Liver (tissue), 9 donors: ENCODE data around the gene LPO. TPM values are rescaled to one million over a fixed set of nuclear protein-coding genes. Genes with fewer than 3 reads are reported as not detected.

ENCODE experiments used
- DNase-seq: peaks from one replicate; pipeline ENCODE4 v3.0.0-alpha.2; 2017; ENCODE audit warnings: low spot score
- H3K27ac ChIP-seq, 2 donors: one replicate each; pipeline ENCODE4 v1.7.0; 2013; ENCODE audit warnings: inconsistent platforms in 2 of 2, low read length in 2 of 2, control low read depth in 1 of 2, low read depth in 1 of 2, mild to moderate bottlenecking in 1 of 2
- H3K27me3 ChIP-seq, 4 donors: one replicate each; pipeline versions ENCODE4 v1.6.1 to v1.7.0; 2013; ENCODE audit warnings: low read length in 3 of 4, inconsistent platforms in 1 of 4, mild to moderate bottlenecking in 1 of 4, moderate library complexity in 1 of 4; ENCODE audit not compliant: control insufficient read depth in 4 of 4, insufficient read depth in 4 of 4
- H3K36me3 ChIP-seq, 4 donors: one replicate each; pipeline versions ENCODE4 v1.6.1 to v1.7.0; 2013; ENCODE audit warnings: low read length in 3 of 4, mild to moderate bottlenecking in 3 of 4, low read depth in 1 of 4, moderate library complexity in 1 of 4; ENCODE audit not compliant: control insufficient read depth in 4 of 4, insufficient read depth in 3 of 4
- H3K4me1 ChIP-seq, 4 donors: one replicate each; pipeline versions ENCODE4 v1.6.1 to v1.7.0; 2013; ENCODE audit warnings: low read length in 3 of 4, mild to moderate bottlenecking in 3 of 4, moderate library complexity in 1 of 4; ENCODE audit not compliant: control insufficient read depth in 4 of 4, insufficient read depth in 4 of 4
- H3K4me3 ChIP-seq, 3 donors: one replicate each; pipeline versions ENCODE4 v1.6.1 to v1.7.0; 2013; ENCODE audit warnings: low read length in 3 of 3, control low read depth in 1 of 3, low read depth in 1 of 3, mild to moderate bottlenecking in 1 of 3
- H3K9ac ChIP-seq, 2 donors: one replicate each; pipeline ENCODE4 v1.7.0; 2013; ENCODE audit warnings: low read length in 2 of 2, mild to moderate bottlenecking in 2 of 2, moderate library complexity in 2 of 2, control low read depth in 1 of 2, low read depth in 1 of 2
- H3K9me3 ChIP-seq, 4 donors: one replicate each; pipeline versions ENCODE4 v1.6.1 to v1.7.0; 2013; ENCODE audit warnings: low read length in 3 of 4; ENCODE audit not compliant: control insufficient read depth in 4 of 4
- ATF3 ChIP-seq: IDR thresholded peaks from 2 replicates; pipeline ENCODE4 v1.6.1; 2016; ENCODE audit warnings: antibody characterized with exemption
- CTCF ChIP-seq: fragments of 150-350 bp; IDR thresholded peaks from 2 replicates; pipeline ENCODE4 v1.5.1; 2017; ENCODE audit warnings: improper control_type of control experiment, low read depth, low read length; ENCODE audit not compliant: missing input control
- FOXA1 ChIP-seq: IDR thresholded peaks from 2 replicates; pipeline ENCODE4 v1.6.1; 2016; ENCODE audit warnings: antibody characterized with exemption
- FOXA2 ChIP-seq: IDR thresholded peaks from 2 replicates; pipeline ENCODE4 v1.6.1; 2016; ENCODE audit warnings: antibody characterized with exemption
- GABPA ChIP-seq, 2 donors: IDR thresholded peaks in 1 of 2; conservative IDR thresholded peaks in 1 of 2; 2 replicates each; pipeline ENCODE4 v1.6.1; 2016; ENCODE audit warnings: antibody characterized with exemption in 2 of 2, mild to moderate bottlenecking in 1 of 2, moderate library complexity in 1 of 2
- HNF4A ChIP-seq, 2 donors: conservative IDR thresholded peaks; 2 replicates each; pipeline ENCODE4 v1.6.1; 2016; ENCODE audit warnings: antibody characterized with exemption in 2 of 2, mild to moderate bottlenecking in 2 of 2
- HNF4G ChIP-seq: IDR thresholded peaks from 2 replicates; pipeline ENCODE4 v1.6.1; 2016; ENCODE audit warnings: antibody characterized with exemption
- JUND ChIP-seq, 2 donors: IDR thresholded peaks; 2 replicates each; pipeline ENCODE4 v1.6.1; 2016; ENCODE audit warnings: antibody characterized with exemption in 2 of 2
- MAX ChIP-seq: IDR thresholded peaks from 2 replicates; pipeline ENCODE4 v1.6.1; 2016; ENCODE audit warnings: antibody characterized with exemption
- NR2F2 ChIP-seq: IDR thresholded peaks from 2 replicates; pipeline ENCODE4 v1.6.1; 2016; ENCODE audit warnings: antibody characterized with exemption
- RAD21 ChIP-seq, 2 donors: IDR thresholded peaks; 2 replicates each; pipeline ENCODE4 v1.6.1; 2016; ENCODE audit warnings: antibody characterized with exemption in 2 of 2, mild to moderate bottlenecking in 2 of 2
- RXRA ChIP-seq, 2 donors: IDR thresholded peaks; 2 replicates each; pipeline ENCODE4 v1.6.1; 2017 to 2018; ENCODE audit warnings: antibody characterized with exemption in 2 of 2, mild to moderate bottlenecking in 1 of 2
- SP1 ChIP-seq: IDR thresholded peaks from 2 replicates; pipeline ENCODE4 v1.6.1; 2018; ENCODE audit warnings: antibody characterized with exemption, mild to moderate bottlenecking
- TAF1 ChIP-seq: conservative IDR thresholded peaks from 2 replicates; pipeline ENCODE4 v1.6.1; 2016; ENCODE audit warnings: antibody characterized with exemption, mild to moderate bottlenecking
- YY1 ChIP-seq: IDR thresholded peaks from 2 replicates; pipeline ENCODE4 v1.6.1; 2016; ENCODE audit warnings: antibody characterized with exemption, mild to moderate bottlenecking
- ZBTB33 ChIP-seq: IDR thresholded peaks from 2 replicates; pipeline ENCODE4 v1.6.1; 2016; ENCODE audit warnings: antibody characterized with exemption
- WGBS: extraction: QIAGEN DNeasy Blood & Tissue Kit; methylation state at CpG from one replicate; pipeline ENCODE4 v1.1.7; 2013; 5-methylcytosine and 5-hydroxymethylcytosine counted together
- polyA plus RNA-seq, 2 donors: library from polyadenylated mRNA; stranded (reverse) in 1 of 2; unstranded in 1 of 2; fragments of 200-250 nt in 1 of 2; fragments of >200 nt in 1 of 2; fragmentation: Nextera tagmentation in 1 of 2; extraction: Ambion mirVana in 1 of 2; gene quantifications; one replicate each; pipeline versions ENCODE4 v1.2.1 to v1.2.3, GENCODE V29; 2013 to 2015
- total RNA-seq, 2 donors: library from RNA; depleted of rRNA; stranded (reverse); fragments of >200 nt; gene quantifications; one replicate each; pipeline ENCODE4 v1.2.3, GENCODE V29; 2014
- TF ChIP-seq, protein P1 (sequence below): IDR thresholded peaks from 2 replicates; pipeline ENCODE4 v1.6.1; 2016; ENCODE audit warnings: antibody characterized with exemption, mild to moderate bottlenecking
- donor health status: healthy.
- donor health status: healthy.
- donor health status: healthy.
- donor health status: healthy.
- donor health status: healthy.

The LPO gene
- total and polyA plus RNA-seq, 4 donors = not detected

- TF ChIP-seq RAD21 (IDR thresholded peaks at IDR 0.05) (no peak), FOXA2 (no peak), JUND (IDR thresholded peaks at IDR 0.05) (no peak), FOXA1 (no peak), MAX (no peak), SP1 (no peak)
- Histone ChIP-seq H3K9me3 (no peaks in the 10 kb centered on the region), H3K27ac (no peak overlapping the region), H3K27me3 (peaks cover 0 to 3% (median 0%) of the 10 kb centered on the region in 4 donors), H3K4me1 (peaks cover 0 to 9% (median 4%) of the 10 kb centered on the region in 4 donors), H3K9ac (no peak overlapping the region), H3K4me3 (no peak overlapping the region), H3K36me3 (no peaks in the 10 kb centered on the region)
- WGBS = 77% methylated on average over 10 of the region's 10 CpGs
- DNase-seq = no peak
These were observed 37.0 kb downstream of the LPO start for GRCh38 chr17:58275417-58275816.

GRCh38 chr17:58276423-58276822 lies 38.0 kb downstream of the LPO start:
- no peak overlapping the region for H3K9ac ChIP-seq
- no peak overlapping the region for H3K27ac ChIP-seq
- no peaks in the 10 kb centered on the region for H3K36me3 ChIP-seq
- TF ChIP-seq TAF1 = no peak
- TF ChIP-seq NR2F2 = no peak
- TF ChIP-seq FOXA1 = no peak
- no peak for TF ChIP-seq CTCF
- TF ChIP-seq MAX = no peak
- TF ChIP-seq RXRA (IDR thresholded peaks at IDR 0.05) = no peak
- no peak for TF ChIP-seq ATF3
- no peak for TF ChIP-seq GABPA (IDR thresholded peaks at IDR 0.05 in 1 of 2, conservative IDR thresholded peaks at IDR 0.05 in 1 of 2)
- no peak for TF ChIP-seq YY1
- TF ChIP-seq FOXA2 = no peak
- TF ChIP-seq ZBTB33 = no peak
- TF ChIP-seq, protein P1, sequence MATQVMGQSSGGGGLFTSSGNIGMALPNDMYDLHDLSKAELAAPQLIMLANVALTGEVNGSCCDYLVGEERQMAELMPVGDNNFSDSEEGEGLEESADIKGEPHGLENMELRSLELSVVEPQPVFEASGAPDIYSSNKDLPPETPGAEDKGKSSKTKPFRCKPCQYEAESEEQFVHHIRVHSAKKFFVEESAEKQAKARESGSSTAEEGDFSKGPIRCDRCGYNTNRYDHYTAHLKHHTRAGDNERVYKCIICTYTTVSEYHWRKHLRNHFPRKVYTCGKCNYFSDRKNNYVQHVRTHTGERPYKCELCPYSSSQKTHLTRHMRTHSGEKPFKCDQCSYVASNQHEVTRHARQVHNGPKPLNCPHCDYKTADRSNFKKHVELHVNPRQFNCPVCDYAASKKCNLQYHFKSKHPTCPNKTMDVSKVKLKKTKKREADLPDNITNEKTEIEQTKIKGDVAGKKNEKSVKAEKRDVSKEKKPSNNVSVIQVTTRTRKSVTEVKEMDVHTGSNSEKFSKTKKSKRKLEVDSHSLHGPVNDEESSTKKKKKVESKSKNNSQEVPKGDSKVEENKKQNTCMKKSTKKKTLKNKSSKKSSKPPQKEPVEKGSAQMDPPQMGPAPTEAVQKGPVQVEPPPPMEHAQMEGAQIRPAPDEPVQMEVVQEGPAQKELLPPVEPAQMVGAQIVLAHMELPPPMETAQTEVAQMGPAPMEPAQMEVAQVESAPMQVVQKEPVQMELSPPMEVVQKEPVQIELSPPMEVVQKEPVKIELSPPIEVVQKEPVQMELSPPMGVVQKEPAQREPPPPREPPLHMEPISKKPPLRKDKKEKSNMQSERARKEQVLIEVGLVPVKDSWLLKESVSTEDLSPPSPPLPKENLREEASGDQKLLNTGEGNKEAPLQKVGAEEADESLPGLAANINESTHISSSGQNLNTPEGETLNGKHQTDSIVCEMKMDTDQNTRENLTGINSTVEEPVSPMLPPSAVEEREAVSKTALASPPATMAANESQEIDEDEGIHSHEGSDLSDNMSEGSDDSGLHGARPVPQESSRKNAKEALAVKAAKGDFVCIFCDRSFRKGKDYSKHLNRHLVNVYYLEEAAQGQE = no peak
- TF ChIP-seq HNF4A (conservative IDR thresholded peaks at IDR 0.05) = no peak
- TF ChIP-seq JUND (IDR thresholded peaks at IDR 0.05) = no peak
- TF ChIP-seq HNF4G = no peak
- no peak for DNase-seq
- H3K27me3 ChIP-seq = peaks cover 0 to 3% (median 0%) of the 10 kb centered on the region in 4 donors
- H3K4me3 ChIP-seq = no peak overlapping the region
- no peaks in the 10 kb centered on the region for H3K9me3 ChIP-seq
- peaks cover 0 to 9% (median 4%) of the 10 kb centered on the region in 4 donors for H3K4me1 ChIP-seq
- 46% methylated on average over 2 of the region's 2 CpGs for WGBS
